ENCODE measurements around the gene YJU2. TPM values are rescaled to one million over a fixed set of nuclear protein-coding genes. Genes with fewer than 3 reads are reported as not detected.

YJU2 gene
- polyA plus RNA-seq, 2 of the 4 experiments (the other 2 are of a cell fraction): 12.3 to 14.9 TPM

DNA sequence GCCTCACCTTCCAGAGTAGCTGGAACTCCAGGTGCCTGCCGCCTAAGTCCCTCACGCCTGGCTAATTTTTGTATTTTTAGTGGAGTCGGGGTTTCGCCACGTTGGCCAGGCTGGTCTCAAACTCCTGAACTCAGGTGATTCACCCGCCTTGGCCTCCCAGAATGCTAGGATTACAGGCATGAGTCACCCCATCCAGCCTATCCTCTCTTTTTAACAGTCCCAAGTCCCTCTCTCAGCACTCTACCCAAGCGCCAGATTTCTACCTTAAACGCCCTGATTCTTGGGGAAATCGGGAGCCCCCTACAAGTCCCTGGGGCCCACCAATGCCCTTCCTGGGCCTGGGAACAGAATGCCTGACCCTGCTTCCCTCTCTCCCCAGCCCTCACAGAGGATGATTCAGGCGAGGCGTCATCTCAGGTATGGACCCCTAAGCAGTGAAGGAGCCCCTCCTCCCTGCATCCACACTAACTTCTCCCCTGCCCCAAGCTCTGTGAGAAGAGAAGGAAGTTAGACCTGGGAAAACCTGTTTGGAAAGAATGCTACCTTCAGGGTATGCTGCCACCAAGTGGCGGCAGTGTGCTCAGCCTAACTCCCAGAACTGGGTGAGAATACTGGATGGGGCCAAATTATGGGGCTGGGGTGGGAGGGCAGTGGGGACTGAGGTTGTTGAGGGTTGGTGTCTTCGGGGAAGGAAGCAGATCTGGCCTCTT is 38.3 kb upstream of the YJU2 start:
- 17% methylated on average over 13 of the region's 13 CpGs for WGBS (ENCODE audit: missing lambda C conversion rate)
- H3K4me3 ChIP-seq: no peak overlapping the region
- H3K9me3 ChIP-seq: no peaks in the 10 kb centered on the region
- peak overlapping the region; percentile 53 for H3K4me2 ChIP-seq
- ATAC-seq: peak; percentile 65 to 69; a peak in 5 of 6 replicates
- POLR2A ChIA-PET: interaction anchor here (0.5 kb wide), 1 partner anchor 258 kb away, joined by 4 read pairs; no protein-coding TSS in a partner anchor
- peaks cover 25% of the 10 kb centered on the region for H3K4me1 ChIP-seq
- CTCF ChIA-PET: interaction anchor here (0.6 to 3.7 kb wide), 30 partner anchors 8 to 516 kb away, joined by 3 to 45 read pairs (median 4); partner anchors contain the start of gene EEF2
- peak; percentile 55 to 62 for DNase-seq (ENCODE audit: low read depth in 1 of 2, low spot score in 1 of 2)
- TF ChIP-seq RAD21 (conservative IDR thresholded peaks at IDR 0.05 in 1 of 2, IDR thresholded peaks at IDR 0.05 in 1 of 2) (peak; percentile 48 to 49; a peak in 4 of 5 replicates), FOSL2 (IDR thresholded peaks at IDR 0.05) (no peak), FOSL2 (CRISPR knock-in tag; IDR thresholded peaks at IDR 0.05) (peak; percentile 70; the same call in 1 of the 2 replicates), CBX2 (IDR thresholded peaks at IDR 0.05; ENCODE audit: borderline replicate concordance, low read depth) (no peak), EHMT2 (IDR thresholded peaks at IDR 0.05; ENCODE audit: low read depth) (no peak), ZFP36 (IDR thresholded peaks at IDR 0.05; ENCODE audit: borderline replicate concordance, partially characterized antibody) (no peak)
- TF ChIP-seq, protein P1, sequence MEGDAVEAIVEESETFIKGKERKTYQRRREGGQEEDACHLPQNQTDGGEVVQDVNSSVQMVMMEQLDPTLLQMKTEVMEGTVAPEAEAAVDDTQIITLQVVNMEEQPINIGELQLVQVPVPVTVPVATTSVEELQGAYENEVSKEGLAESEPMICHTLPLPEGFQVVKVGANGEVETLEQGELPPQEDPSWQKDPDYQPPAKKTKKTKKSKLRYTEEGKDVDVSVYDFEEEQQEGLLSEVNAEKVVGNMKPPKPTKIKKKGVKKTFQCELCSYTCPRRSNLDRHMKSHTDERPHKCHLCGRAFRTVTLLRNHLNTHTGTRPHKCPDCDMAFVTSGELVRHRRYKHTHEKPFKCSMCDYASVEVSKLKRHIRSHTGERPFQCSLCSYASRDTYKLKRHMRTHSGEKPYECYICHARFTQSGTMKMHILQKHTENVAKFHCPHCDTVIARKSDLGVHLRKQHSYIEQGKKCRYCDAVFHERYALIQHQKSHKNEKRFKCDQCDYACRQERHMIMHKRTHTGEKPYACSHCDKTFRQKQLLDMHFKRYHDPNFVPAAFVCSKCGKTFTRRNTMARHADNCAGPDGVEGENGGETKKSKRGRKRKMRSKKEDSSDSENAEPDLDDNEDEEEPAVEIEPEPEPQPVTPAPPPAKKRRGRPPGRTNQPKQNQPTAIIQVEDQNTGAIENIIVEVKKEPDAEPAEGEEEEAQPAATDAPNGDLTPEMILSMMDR (IDR thresholded peaks at IDR 0.05): peak; percentile 58
- H3K27ac ChIP-seq: peak overlapping the region; percentile 63 to 84
- FAIRE-seq: no peak

DNA sequence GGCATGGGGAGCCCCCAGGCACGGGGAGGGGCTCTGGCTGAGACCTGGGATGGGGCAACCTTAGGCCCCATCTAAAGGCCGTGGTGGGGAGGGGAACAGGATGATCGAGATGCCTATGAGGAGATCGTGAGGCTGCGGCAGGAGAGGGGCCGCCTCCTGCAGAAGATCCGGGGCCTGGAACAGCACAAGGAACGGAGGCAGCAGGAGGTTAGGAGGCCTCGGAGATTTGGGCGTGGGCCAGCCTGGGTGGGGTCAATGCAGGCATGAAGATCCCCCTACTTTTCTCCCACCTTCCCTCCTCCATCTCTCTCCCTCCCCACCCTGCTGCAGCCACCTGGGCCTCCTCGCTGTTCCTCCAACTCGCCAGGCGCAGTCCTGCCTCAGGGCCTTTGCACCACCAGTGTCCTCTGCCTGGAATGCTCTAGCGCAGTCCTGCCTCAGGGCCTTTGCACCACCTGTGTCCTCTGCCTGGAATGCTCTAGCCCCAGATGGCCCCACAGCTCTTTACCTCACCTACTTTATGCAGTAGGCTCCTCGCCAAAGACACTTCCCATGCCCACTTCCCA is 36.6 kb upstream of the YJU2 start:
- no peak for FAIRE-seq
- no peak overlapping the region for H3K4me3 ChIP-seq
- ChIA-PET CTCF (interaction anchor here (3.7 kb wide), 1 partner anchor 9 kb away, joined by 45 read pairs; no protein-coding TSS in a partner anchor), POLR2A (interaction anchor here (1.0 kb wide), 1 partner anchor 225 kb away, joined by 3 read pairs; the partner anchor contains the start of gene EEF2)
- no peak for ATAC-seq
- DNase-seq (ENCODE audit: low read depth in 1 of 2, low spot score in 1 of 2): no peak
- H3K27ac ChIP-seq: no peak overlapping the region
- H3K4me2 ChIP-seq: no peak overlapping the region
- no peaks in the 10 kb centered on the region for H3K9me3 ChIP-seq
- H3K4me1 ChIP-seq: peaks cover 25% of the 10 kb centered on the region
- TF ChIP-seq KDM5A (IDR thresholded peaks at IDR 0.05) (no peak), JUNB (IDR thresholded peaks at IDR 0.05) (no peak)
- TF ChIP-seq, protein P2, sequence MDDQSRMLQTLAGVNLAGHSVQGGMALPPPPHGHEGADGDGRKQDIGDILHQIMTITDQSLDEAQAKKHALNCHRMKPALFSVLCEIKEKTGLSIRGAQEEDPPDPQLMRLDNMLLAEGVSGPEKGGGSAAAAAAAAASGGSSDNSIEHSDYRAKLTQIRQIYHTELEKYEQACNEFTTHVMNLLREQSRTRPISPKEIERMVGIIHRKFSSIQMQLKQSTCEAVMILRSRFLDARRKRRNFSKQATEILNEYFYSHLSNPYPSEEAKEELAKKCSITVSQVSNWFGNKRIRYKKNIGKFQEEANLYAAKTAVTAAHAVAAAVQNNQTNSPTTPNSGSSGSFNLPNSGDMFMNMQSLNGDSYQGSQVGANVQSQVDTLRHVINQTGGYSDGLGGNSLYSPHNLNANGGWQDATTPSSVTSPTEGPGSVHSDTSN (IDR thresholded peaks at IDR 0.05): no peak
- TF ChIP-seq, protein P3, sequence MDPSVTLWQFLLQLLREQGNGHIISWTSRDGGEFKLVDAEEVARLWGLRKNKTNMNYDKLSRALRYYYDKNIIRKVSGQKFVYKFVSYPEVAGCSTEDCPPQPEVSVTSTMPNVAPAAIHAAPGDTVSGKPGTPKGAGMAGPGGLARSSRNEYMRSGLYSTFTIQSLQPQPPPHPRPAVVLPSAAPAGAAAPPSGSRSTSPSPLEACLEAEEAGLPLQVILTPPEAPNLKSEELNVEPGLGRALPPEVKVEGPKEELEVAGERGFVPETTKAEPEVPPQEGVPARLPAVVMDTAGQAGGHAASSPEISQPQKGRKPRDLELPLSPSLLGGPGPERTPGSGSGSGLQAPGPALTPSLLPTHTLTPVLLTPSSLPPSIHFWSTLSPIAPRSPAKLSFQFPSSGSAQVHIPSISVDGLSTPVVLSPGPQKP (IDR thresholded peaks at IDR 0.05; ENCODE audit: low read depth, low read length): no peak
- 76% methylated on average over 14 of the region's 15 CpGs for WGBS (ENCODE audit: missing lambda C conversion rate)

DNA sequence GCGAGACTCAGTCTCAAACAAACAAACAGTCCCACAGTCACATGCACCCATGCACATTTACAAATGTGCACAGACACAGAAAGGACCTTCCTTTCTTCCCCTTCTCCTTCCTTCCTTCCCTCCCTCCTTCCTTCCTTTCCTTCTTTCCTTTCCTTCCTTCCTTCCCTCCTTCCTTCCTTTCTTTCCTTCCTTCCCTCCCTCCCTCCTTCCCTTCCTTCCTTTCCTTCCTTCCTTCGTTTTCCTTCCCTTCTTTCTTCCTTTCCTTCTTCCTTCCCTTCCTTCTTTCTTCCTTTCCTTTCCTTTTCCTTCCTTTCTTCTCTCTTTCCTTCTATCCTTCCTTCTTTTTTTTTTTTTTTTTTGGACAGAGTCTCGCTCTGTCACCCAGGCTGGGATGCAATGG is 33.8 kb upstream of the YJU2 start:
- H3K4me1 ChIP-seq: peaks cover 16% of the 10 kb centered on the region
- whole genome bisulfite sequencing (ENCODE audit: missing lambda C conversion rate): 67% methylated on average over 3 of the region's 3 CpGs
- H3K4me3 ChIP-seq: no peak overlapping the region
- no peaks in the 10 kb centered on the region for H3K9me3 ChIP-seq
- H3K27ac ChIP-seq: no peak overlapping the region
- DNase-seq (ENCODE audit: low read depth in 1 of 2, low spot score in 1 of 2) (no peak), ATAC-seq (no peak), FAIRE-seq (no peak)
- POLR2A ChIA-PET: no interaction called here
- peak overlapping the region; percentile 27; the same call in 1 of the 3 replicates for H3K4me2 ChIP-seq
- TF ChIP-seq HOXA7 (CRISPR knock-in tag; IDR thresholded peaks at IDR 0.05): no peak
- no peak for TF ChIP-seq RFX5 (IDR thresholded peaks at IDR 0.05)
- TF ChIP-seq, protein P4, sequence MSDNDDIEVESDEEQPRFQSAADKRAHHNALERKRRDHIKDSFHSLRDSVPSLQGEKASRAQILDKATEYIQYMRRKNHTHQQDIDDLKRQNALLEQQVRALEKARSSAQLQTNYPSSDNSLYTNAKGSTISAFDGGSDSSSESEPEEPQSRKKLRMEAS (IDR thresholded peaks at IDR 0.05): no peak
- no peak for TF ChIP-seq ZC3H11A (IDR thresholded peaks at IDR 0.05)
- TF ChIP-seq RNF2 (IDR thresholded peaks at IDR 0.05; ENCODE audit: borderline replicate concordance, low read depth): no peak
- TF ChIP-seq HEYL (CRISPR knock-in tag; IDR thresholded peaks at IDR 0.05): no peak
- TF ChIP-seq JUN (IDR thresholded peaks at IDR 0.05): no peak
- no peak for TF ChIP-seq ZFP36 (IDR thresholded peaks at IDR 0.05; ENCODE audit: borderline replicate concordance, partially characterized antibody)
- TF ChIP-seq TP53 (CRISPR knock-in tag; IDR thresholded peaks at IDR 0.05): no peak
- TF ChIP-seq, protein P5, sequence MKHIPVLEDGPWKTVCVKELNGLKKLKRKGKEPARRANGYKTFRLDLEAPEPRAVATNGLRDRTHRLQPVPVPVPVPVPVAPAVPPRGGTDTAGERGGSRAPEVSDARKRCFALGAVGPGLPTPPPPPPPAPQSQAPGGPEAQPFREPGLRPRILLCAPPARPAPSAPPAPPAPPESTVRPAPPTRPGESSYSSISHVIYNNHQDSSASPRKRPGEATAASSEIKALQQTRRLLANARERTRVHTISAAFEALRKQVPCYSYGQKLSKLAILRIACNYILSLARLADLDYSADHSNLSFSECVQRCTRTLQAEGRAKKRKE (CRISPR knock-in tag; IDR thresholded peaks at IDR 0.05; ENCODE audit: low read depth): no peak
- TF ChIP-seq CHD2 (IDR thresholded peaks at IDR 0.05; ENCODE audit: low read length, partially characterized antibody): no peak
- TF ChIP-seq, protein P6, sequence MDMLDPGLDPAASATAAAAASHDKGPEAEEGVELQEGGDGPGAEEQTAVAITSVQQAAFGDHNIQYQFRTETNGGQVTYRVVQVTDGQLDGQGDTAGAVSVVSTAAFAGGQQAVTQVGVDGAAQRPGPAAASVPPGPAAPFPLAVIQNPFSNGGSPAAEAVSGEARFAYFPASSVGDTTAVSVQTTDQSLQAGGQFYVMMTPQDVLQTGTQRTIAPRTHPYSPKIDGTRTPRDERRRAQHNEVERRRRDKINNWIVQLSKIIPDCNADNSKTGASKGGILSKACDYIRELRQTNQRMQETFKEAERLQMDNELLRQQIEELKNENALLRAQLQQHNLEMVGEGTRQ (IDR thresholded peaks at IDR 0.05): no peak
- TF ChIP-seq, protein P7, sequence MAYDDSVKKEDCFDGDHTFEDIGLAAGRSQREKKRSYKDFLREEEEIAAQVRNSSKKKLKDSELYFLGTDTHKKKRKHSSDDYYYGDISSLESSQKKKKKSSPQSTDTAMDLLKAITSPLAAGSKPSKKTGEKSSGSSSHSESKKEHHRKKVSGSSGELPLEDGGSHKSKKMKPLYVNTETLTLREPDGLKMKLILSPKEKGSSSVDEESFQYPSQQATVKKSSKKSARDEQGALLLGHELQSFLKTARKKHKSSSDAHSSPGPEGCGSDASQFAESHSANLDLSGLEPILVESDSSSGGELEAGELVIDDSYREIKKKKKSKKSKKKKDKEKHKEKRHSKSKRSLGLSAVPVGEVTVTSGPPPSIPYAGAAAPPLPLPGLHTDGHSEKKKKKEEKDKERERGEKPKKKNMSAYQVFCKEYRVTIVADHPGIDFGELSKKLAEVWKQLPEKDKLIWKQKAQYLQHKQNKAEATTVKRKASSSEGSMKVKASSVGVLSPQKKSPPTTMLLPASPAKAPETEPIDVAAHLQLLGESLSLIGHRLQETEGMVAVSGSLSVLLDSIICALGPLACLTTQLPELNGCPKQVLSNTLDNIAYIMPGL (CRISPR knock-in tag; IDR thresholded peaks at IDR 0.05; ENCODE audit: borderline replicate concordance): no peak
- TF ChIP-seq SMC3 (IDR thresholded peaks at IDR 0.05): no peak
- CTCF ChIA-PET: no interaction called here
